GM18499 (cell line): ENCODE results near the gene CD59.

Experiments
- ATAC-seq: cut with Tn5 transposase; IDR thresholded peaks from one replicate; pipeline ENCODE4 v1.9.1; 2021; ENCODE audit warnings: moderate number of reproducible peaks; ENCODE audit not compliant: insufficient read depth, unreplicated experiment

The CD59 gene

GRCh38 chr11:33736148-33736812 is at the start of gene CD59:
Gene CD59 (minus strand): TSS chr11:33736423. CDS start chr11:33722445, 13,978 bp downstream.
- ATAC-seq: no peak

- ATAC-seq: no peak
Observed at GRCh38 chr11:33785609-33786008, 49.4 kb upstream of the CD59 start.

- ATAC-seq: no peak
Observed at GRCh38 chr11:33779849-33780528, 43.8 kb upstream of the CD59 start.

GRCh38 chr11:33778675-33779074 is 42.5 kb upstream of the CD59 start:
- ATAC-seq: no peak

- ATAC-seq: no peak
Observed at GRCh38 chr11:33777906-33778305, 41.7 kb upstream of the CD59 start.

- ATAC-seq: no peak
Observed at GRCh38 chr11:33775832-33776470, 39.7 kb upstream of the CD59 start.

- no peak for ATAC-seq
Observed at GRCh38 chr11:33775467-33775807, 39.2 kb upstream of the CD59 start.

- no peak for ATAC-seq
Observed at GRCh38 chr11:33774736-33775466, 38.7 kb upstream of the CD59 start.

GRCh38 chr11:33773987-33774735 is 37.9 kb upstream of the CD59 start, which contains the start of gene FBXO3:
Gene FBXO3 (minus strand): TSS chr11:33774520. CDS start chr11:33774497, 23 bp downstream.
- ATAC-seq: peak; percentile 26

GRCh38 chr11:33773404-33773986 is 37.3 kb upstream of the CD59 start:
- peak; percentile 8 for ATAC-seq

GRCh38 chr11:33772870-33773269 is 36.6 kb upstream of the CD59 start:
- no peak for ATAC-seq

GRCh38 chr11:33772300-33772699 is 36.1 kb upstream of the CD59 start:
- ATAC-seq: no peak

GRCh38 chr11:33770236-33770635 is 34.0 kb upstream of the CD59 start:
- ATAC-seq: no peak

- no peak for ATAC-seq
Observed at GRCh38 chr11:33769542-33769941, 33.3 kb upstream of the CD59 start.

- ATAC-seq: no peak
Observed at GRCh38 chr11:33767624-33768023, 31.4 kb upstream of the CD59 start.

- no peak for ATAC-seq
Observed at GRCh38 chr11:33766085-33766484, 29.9 kb upstream of the CD59 start.

GRCh38 chr11:33761471-33761870 is 25.2 kb upstream of the CD59 start:
- no peak for ATAC-seq

GRCh38 chr11:33753304-33753967 is 17.2 kb upstream of the CD59 start:
- ATAC-seq: peak; percentile 98

- ATAC-seq: no peak
Observed at GRCh38 chr11:33751878-33752277, 15.7 kb upstream of the CD59 start.
